ENCODE data around the gene RAX2.
"Not testable (repeated sequence)": the region's sequence is repeated elsewhere in the genome, so short reads cannot be mapped to it uniquely, and the experiment has no call there.

- TF ChIP-seq TEAD4 (IDR thresholded peaks at IDR 0.05; ENCODE audit: borderline replicate concordance, insufficient read depth); RAD21 (IDR thresholded peaks at IDR 0.05; ENCODE audit: low read length); YY1 (IDR thresholded peaks at IDR 0.05; ENCODE audit: low read depth); REST (IDR thresholded peaks at IDR 0.05; ENCODE audit: low read depth, low read length); CTCF (IDR thresholded peaks at IDR 0.05); SMC3 (IDR thresholded peaks at IDR 0.05; ENCODE audit: low read depth, low read length); MXI1 (IDR thresholded peaks at IDR 0.05; ENCODE audit: low read depth, low read length); RFX5 (IDR thresholded peaks at IDR 0.05; ENCODE audit: low read length); POLR2AphosphoS5 (IDR thresholded peaks at IDR 0.05; ENCODE audit: low read depth, low read length); IRF3 (IDR thresholded peaks at IDR 0.05; ENCODE audit: low read depth, low read length); NFIC (IDR thresholded peaks at IDR 0.05; ENCODE audit: borderline replicate concordance); EZH2phosphoT487 (IDR thresholded peaks at IDR 0.05; ENCODE audit: borderline replicate concordance, low read depth); RXRA (IDR thresholded peaks at IDR 0.05; ENCODE audit: borderline replicate concordance, low read depth): not testable (repeated sequence)
These were observed 6.3 kb downstream of the RAX2 start for GRCh38 chr19:3765757-3766156.
